ENCODE results near the gene CST5. TPM values are rescaled to one million over a fixed set of nuclear protein-coding genes. Genes with fewer than 3 reads are reported as not detected.
"Not testable (repeated sequence)": the region's sequence is repeated elsewhere in the genome, so short reads cannot be mapped to it uniquely, and the experiment has no call there.

CST5 gene
- total RNA-seq, 1 donor from 2014 or later = not detected

- ATAC-seq (ENCODE audit: poor library complexity) = no peak
- DNase-seq = no peak
- intact Hi-C loops (cut with DNase I) = no loop called here
These were observed 28.0 kb upstream of the CST5 start for GRCh38 chr20:23907579-23907978.

GRCh38 chr20:23902396-23902795 is 22.8 kb upstream of the CST5 start:
- ATAC-seq (ENCODE audit: poor library complexity); intact Hi-C loops (cut with DNase I); DNase-seq: not testable (repeated sequence)

GRCh38 chr20:23890867-23891266 is 11.3 kb upstream of the CST5 start:
- intact Hi-C loops (cut with DNase I); ATAC-seq (ENCODE audit: poor library complexity); DNase-seq: not testable (repeated sequence)

- ATAC-seq (ENCODE audit: poor library complexity) (peak; percentile 89), DNase-seq (peak; percentile 49)
- intact Hi-C loops (cut with DNase I) = loop anchor here (5.0 kb wide), 1 partner anchor 108 kb away; no protein-coding TSS in a partner anchor
These were observed 10.2 kb upstream of the CST5 start for GRCh38 chr20:23889775-23890187.

- ATAC-seq (ENCODE audit: poor library complexity) (no peak), DNase-seq (no peak)
- intact Hi-C loops (cut with DNase I) = loop anchor here (5.0 kb wide), 1 partner anchor 109 kb away; no protein-coding TSS in a partner anchor
These were observed 8.3 kb upstream of the CST5 start for GRCh38 chr20:23887856-23888255.

- ATAC-seq (ENCODE audit: poor library complexity) (no peak), DNase-seq (no peak)
- intact Hi-C loops (cut with DNase I) = loop anchor here (5.0 kb wide), 1 partner anchor 113 kb away; no protein-coding TSS in a partner anchor
These were observed 5.2 kb upstream of the CST5 start for GRCh38 chr20:23884771-23885162.

- ATAC-seq (ENCODE audit: poor library complexity) (no peak), DNase-seq (no peak)
- intact Hi-C loops (cut with DNase I) = no loop called here
These were observed 4.7 kb upstream of the CST5 start for GRCh38 chr20:23884136-23884770.

GRCh38 chr20:23881371-23881770 is 1.8 kb upstream of the CST5 start:
- DNase-seq (no peak), ATAC-seq (ENCODE audit: poor library complexity) (no peak)
- intact Hi-C loops (cut with DNase I) = no loop called here

- intact Hi-C loops (cut with DNase I) = no loop called here
- ATAC-seq (ENCODE audit: poor library complexity) = no peak
- no peak for DNase-seq
These were observed 869 bp upstream of the CST5 start for GRCh38 chr20:23880417-23880816.

- intact Hi-C loops (cut with DNase I) = no loop called here
- DNase-seq (no peak), ATAC-seq (ENCODE audit: poor library complexity) (no peak)
These were observed 345 bp upstream of the CST5 start for GRCh38 chr20:23879811-23880374.

- DNase-seq = no peak
- no peak for ATAC-seq (ENCODE audit: poor library complexity)
- intact Hi-C loops (cut with DNase I) = no loop called here
These were observed 761 bp downstream of the CST5 start for GRCh38 chr20:23878787-23879186.

- DNase-seq; intact Hi-C loops (cut with DNase I); ATAC-seq (ENCODE audit: poor library complexity): not testable (repeated sequence)
These were observed 1.5 kb downstream of the CST5 start for GRCh38 chr20:23878016-23878542.

GRCh38 chr20:23877524-23877923 is 2.0 kb downstream of the CST5 start:
- DNase-seq = no peak
- intact Hi-C loops (cut with DNase I) = no loop called here
- ATAC-seq (ENCODE audit: poor library complexity) = no peak

GRCh38 chr20:23875606-23876237 is 3.8 kb downstream of the CST5 start:
- intact Hi-C loops (cut with DNase I) = no loop called here
- ATAC-seq (ENCODE audit: poor library complexity) (no peak), DNase-seq (no peak)

GRCh38 chr20:23874747-23875146 is 4.8 kb downstream of the CST5 start:
- DNase-seq (no peak), ATAC-seq (ENCODE audit: poor library complexity) (no peak)
- intact Hi-C loops (cut with DNase I) = no loop called here

GRCh38 chr20:23873370-23874015 is 6.1 kb downstream of the CST5 start:
- intact Hi-C loops (cut with DNase I) = no loop called here

GRCh38 chr20:23872065-23872464 is 7.5 kb downstream of the CST5 start:
- ATAC-seq (ENCODE audit: poor library complexity) = no peak
- intact Hi-C loops (cut with DNase I) = no loop called here
- DNase-seq = no peak

More at GRCh38 chr20:23873370-23874015, 6.1 kb downstream of the CST5 start:
- DNase-seq (no peak), ATAC-seq (ENCODE audit: poor library complexity) (no peak)

- ATAC-seq (ENCODE audit: poor library complexity) (no peak), DNase-seq (no peak)
- intact Hi-C loops (cut with DNase I) = no loop called here
These were observed 9.1 kb downstream of the CST5 start for GRCh38 chr20:23870461-23870860.

GRCh38 chr20:23869520-23869919 is 10.0 kb downstream of the CST5 start:
- no peak for ATAC-seq (ENCODE audit: poor library complexity)
- intact Hi-C loops (cut with DNase I) = no loop called here
- DNase-seq = no peak
